Measurements from ENCODE around the gene OR2A5. TPM values are rescaled to one million over a fixed set of nuclear protein-coding genes. Genes with fewer than 3 reads are reported as not detected.
"Not testable (repeated sequence)": the region's sequence is repeated elsewhere in the genome, so short reads cannot be mapped to it uniquely, and the experiment has no call there.

The OR2A5 gene
- polyA plus RNA-seq, 1 donor = 0.18 TPM

DNA sequence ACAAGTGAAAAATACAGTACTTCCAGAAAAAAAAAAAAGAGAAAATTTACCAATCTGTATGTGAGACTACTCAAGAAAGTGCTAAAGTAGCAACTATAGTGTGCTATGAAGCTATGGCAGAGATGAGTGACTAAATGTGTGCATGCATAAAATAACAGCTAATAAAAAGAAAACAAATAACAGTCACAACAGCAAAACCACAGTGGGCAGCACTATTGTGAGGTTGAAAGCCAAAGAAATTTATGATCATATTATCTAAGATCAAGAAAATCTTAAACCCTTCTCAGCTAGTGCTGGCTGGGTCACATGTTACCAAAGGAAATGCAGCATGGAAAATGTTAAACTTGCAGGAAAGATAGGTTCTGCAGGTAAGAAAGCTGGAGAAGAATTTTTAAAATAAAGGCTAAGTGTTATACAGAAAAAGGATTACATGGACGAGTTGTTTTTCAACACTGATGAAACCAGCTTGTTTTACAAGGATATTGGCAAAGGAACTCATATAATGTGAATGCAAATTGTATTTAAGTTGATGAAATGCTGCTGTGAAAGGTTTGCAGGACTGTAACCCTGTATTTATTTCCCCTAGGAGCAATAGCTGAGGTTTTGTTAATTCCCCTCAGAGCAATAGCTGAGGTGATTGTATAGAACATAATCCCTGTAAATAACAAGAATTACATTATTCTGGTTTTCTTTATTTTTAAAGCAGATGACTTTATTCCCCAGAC, 15.6 kb upstream of the OR2A5 start:
- no peak for DNase-seq

GRCh38 chr7:144035385-144035784, 13.4 kb upstream of the OR2A5 start:
- DNase-seq = no peak

DNA sequence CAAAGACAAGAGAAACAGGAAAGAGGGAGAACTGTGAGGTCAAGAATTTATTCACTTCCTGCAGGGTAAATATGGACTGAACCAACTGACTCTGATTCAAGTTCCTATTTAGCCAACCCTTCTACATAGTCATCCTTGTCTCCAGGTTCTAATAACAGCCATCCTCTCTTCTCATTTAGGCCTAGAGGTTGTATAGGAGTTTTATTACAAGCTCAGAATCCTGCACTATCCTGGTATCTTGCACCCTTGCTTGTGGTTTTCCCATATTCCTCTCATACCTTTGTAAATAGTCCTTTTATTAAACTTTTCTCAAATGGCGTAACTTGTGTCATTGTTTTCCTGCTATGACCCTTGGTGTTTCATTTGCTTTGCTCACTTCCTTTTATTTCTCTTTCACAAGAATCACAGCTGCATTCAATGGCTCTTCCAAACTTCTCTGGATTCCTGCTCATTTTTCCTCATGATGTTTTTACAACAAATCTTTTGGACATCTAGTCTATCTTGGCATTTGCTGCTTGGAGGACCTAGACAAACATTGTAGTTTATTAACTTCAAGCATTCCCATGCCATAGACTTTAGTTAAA, 12.4 kb upstream of the OR2A5 start:
- DNase-seq = no peak

GRCh38 chr7:144037414-144038035, 11.2 kb upstream of the OR2A5 start:
- no peak for DNase-seq

DNA sequence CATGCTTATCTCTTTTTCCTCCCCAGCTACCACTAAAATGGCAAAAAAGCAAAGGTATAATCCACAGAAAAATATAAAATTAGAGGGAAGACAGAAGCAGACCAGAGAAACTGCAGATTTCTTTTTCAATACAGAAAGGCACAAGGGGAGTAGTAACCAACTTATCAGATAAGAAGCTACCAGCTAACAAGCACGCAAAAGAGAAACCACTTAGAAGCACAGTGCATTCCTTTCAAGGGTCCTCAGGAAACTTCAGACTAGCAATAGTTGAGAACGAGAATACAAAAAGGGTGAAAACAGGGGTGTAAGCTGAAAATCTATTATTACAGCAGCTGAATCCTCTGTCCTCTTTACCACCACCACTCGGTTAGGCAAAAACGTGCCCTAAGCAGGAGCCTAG, 9.9 kb upstream of the OR2A5 start:
- DNase-seq = no peak

DNA sequence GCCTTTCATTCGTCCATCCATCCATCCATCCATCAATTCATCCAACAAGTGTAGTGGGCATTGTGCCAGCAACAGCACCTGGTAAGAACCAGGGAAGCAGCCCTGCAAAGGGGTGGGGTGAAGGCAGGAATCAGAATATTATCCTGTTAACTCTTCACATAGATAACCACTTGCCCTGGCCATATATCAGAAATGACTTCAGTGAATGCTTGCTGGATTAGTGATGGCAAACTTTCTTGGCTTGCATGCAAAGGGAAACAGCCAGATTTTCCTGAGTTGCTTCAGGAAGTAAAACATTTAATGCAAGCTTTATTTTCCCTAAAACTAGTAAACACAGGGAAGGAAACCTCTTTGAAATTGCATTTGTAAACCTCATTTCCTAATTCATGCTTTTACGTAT, 743 bp downstream of the OR2A5 start:
- no peak for DNase-seq

GRCh38 chr7:144050093-144050492, 1.3 kb downstream of the OR2A5 start:
- DNase-seq = no peak

DNA sequence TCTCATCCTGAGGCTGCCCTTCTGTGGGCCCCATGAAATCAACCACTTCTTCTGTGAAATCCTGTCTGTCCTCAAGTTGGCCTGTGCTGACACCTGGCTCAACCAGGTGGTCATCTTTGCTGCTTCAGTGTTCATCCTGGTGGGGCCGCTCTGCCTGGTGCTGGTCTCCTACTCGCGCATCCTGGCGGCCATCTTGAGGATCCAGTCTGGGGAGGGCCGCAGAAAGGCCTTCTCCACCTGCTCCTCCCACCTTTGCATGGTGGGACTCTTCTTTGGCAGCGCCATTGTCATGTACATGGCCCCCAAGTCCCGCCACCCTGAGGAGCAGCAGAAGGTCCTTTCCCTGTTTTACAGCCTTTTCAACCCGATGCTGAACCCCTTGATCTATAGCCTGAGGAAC, 2.1 kb downstream of the OR2A5 start:
- DNase-seq = not testable (repeated sequence)

DNA sequence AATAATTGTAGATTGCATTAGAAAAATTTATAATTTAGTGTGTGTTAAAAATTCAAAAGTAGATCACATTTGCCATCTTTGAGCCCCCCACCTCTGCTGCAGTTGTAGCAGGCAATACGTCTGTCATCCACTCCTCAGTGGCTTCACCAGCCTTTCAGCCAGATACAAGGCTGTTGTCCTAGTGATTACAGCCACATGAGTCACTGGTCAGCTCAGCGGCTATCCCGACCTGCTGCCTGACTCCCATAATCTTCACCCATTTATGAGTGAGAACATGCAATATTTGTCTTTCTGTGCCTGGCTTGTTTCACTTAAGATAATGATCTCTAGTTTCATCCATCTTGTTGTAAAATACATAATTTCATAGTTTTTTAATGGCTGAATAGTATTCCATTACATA, 9.2 kb downstream of the OR2A5 start:
- no peak for DNase-seq

DNA sequence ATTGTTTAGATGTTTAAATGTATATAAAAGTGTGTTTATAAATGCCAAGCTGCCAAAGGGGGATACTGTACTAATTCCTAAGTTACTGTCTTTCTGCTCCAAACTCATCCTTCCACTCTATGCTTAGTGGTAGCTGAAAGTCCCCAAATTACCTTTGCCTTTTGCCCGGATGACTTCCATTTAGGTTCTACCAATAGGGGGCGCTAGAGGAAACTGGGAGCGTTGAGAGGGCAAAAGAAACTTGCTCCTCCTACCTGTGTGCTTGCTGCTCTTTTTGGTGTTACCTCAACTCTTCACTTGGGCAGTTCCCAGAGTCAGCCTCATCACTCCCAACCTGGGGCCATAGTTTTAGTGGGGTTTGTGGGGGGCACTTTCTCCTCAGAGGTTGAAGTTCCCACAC, 15.0 kb downstream of the OR2A5 start:
- no peak for DNase-seq

DNA sequence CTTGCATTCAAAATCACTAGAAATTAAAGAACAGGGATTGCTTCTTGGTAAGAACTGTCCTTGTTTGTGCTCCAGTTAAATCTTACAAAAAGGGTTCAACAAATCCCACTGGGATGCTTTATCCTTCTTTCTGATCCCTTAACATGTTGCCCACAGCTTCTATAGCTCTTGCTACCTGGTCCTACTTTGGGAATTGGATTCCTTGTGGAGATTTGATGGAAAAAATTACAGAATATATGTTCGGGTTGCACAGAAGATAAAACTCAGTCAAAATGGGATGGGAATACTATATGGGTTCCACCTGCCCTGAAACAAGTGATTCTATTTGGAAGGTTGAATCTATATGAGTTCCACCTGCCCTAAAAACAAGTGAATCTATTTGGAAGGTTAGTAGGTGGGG, 20.8 kb downstream of the OR2A5 start, which contains the start of gene OR2A25:
OR2A25 (plus strand) TSS at position 301 of the 400 bp plus-strand sequence. CDS start 4,409 bp downstream, outside the sequence.
- DNase-seq = no peak

- DNase-seq = no peak
Measured at GRCh38 chr7:144069953-144070352, 21.2 kb downstream of the OR2A5 start.

DNA sequence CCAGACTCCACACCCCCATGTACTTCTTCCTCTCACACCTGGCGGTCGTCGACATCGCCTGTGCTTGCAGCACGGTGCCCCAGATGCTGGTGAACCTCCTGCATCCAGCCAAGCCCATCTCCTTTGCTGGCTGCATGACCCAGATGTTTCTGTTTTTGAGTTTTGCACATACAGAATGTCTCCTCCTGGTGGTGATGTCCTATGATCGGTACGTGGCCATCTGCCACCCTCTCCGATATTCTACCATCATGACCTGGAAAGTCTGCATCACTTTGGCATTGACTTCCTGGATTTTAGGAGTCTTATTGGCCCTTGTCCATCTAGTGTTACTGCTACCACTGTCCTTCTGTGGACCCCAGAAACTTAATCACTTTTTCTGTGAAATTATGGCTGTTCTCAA, 25.6 kb downstream of the OR2A5 start:
- DNase-seq = no peak

DNA sequence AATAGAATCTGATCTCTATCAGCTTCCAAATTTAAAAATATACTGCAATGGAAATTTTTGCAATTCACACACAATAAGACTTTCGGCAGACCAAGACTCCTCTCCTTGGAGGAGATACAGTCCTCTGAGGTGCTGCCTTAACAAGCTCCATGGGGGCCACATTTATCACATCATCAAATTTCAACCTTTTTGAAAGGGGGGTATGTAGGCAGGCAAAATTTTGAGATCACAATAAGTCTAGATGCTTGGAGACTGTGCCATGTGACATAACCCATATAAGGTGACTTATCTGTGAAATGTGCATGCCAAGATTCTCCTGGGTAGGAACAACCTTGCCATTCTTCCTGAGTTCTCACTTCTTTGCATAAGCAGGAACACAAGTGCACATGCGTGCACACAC, 37.2 kb downstream of the OR2A5 start, which contains the start of gene OR2A12:
OR2A12 (plus strand) TSS at position 301 of the 400 bp plus-strand sequence. CDS start 8,830 bp downstream, outside the sequence.
- DNase-seq = no peak

- DNase-seq = no peak
Measured at GRCh38 chr7:144086730-144087129, 38.0 kb downstream of the OR2A5 start.

DNA sequence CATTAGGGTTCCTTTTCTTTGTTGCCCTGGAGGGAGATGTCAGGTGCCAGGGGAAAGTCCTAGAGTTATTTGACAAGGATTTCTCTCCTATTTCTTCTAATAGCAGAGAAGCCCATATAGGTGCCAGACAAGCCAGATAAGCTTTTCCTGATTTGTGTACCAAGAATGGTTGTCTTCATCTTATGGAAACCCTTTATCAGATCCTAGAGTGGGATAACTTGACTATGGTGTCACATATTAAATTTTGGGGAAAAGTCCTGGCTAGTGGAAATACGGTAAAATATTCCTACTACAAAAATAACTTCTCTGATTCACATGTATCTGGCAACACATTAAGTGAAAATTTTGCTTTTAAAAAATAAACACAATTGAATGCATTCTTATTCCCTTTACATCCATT, 38.5 kb downstream of the OR2A5 start:
- DNase-seq = no peak

- no peak for DNase-seq
Measured at GRCh38 chr7:144090667-144091066, 41.9 kb downstream of the OR2A5 start.

DNA sequence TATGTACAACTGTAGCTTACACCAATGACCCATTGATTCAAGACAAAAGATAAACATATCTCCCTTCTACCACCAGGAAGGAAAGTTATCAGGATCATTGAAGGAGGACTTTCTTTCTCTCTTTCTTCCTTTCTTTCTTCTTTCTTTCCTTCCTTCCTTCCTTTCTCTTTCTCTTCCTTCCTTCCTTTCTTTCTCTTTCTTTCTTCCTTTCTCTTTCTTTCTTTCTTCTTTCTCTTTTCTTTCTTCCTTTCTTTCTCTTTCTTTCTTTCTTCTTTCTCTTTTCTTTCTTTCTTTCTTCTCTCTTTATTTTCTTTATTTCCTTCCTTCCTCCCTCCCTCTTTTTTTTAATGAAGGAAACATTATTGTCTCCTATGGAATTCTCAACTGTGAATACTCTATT, 50.0 kb downstream of the OR2A5 start:
- DNase-seq = no peak

DNA sequence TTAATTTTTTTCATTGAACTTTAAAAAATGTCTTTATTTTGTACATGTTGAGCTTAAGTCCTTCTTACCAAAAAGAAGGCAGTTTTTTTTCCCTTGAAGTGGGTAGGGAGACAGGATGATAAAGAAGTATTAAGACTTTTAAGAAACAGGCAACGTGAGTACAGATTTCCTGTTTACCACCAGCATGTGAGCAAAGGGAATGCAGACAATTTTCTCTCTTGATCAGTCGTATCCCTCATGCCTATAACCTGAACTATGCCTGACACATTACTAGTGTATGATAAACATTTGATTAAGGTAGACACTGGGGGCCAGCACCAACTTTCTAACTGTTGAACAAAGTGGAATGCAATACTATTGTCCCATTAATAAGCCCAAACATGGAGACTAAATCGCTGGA, 51.9 kb downstream of the OR2A5 start:
- no peak for DNase-seq

- DNase-seq = no peak
Measured at GRCh38 chr7:144102041-144102440, 53.3 kb downstream of the OR2A5 start.

DNA sequence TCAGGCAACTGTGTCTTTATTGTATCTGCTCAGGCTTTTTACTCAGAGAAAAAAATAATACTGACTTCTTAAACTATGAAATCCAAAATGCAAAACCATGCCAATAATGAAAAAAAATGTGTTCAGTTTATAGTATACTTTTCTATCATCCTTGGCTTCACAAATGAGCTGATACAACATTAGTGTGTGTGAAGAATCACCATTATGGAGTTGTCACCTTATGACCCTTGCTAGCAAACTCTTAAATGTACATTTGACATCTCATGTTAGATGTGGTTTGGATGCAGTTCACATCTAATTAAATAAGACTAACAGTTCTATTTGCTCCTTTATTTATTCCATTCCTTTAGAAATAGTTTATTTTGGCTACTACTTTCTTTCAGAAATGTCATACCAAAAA, 56.5 kb downstream of the OR2A5 start:
- no peak for DNase-seq
